ENCODE results near the gene INSC.
A peak's percentile ranks its signal among the peaks of the same experiment; 100 is the strongest.

INSC gene

DNA sequence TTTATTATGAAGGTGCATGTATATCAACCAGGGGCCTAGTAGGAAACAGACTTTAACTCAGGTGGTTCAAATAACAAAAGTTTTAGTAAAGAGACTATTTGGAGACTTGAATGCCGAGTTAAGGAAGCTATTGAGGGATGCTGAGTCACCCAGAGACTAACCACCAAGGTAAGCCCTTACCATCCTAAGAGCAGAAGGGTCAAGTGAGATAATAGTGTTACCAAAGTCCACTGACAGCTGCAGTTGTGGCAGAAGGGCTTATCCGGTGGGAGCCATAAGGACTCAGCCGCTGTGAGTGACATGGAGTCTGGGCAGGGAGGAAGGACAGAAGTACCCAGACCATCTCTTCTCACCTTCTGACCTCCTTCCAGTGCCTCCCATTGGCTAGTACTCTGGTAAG lies 134.0 kb downstream of the INSC start:
- Histone ChIP-seq H4K12ac (ENCODE audit: low read depth, low read length) (no peak overlapping the region), H4K8ac (ENCODE audit: low read depth, low read length) (no peak overlapping the region), H3K9me3 (ENCODE audit: insufficient read depth, low read depth, low read length) (no peaks in the 10 kb centered on the region), H3K18ac (ENCODE audit: low read length) (no peak overlapping the region), H3K27me3 (ENCODE audit: insufficient read depth, low read length) (no peaks in the 10 kb centered on the region), H3K4ac (ENCODE audit: low read depth, low read length) (no peak overlapping the region), H2BK12ac (ENCODE audit: low read length) (no peak overlapping the region), H3K4me2 (ENCODE audit: low read length) (no peak overlapping the region), H3K9ac (ENCODE audit: low read length) (no peak overlapping the region), H3K4me1 (ENCODE audit: control insufficient read depth in 1 of 2, insufficient read depth in 2 of 2, low read length in 2 of 2) (no peaks in the 10 kb centered on the region), H3K27ac (ENCODE audit: low read depth, low read length) (no peak overlapping the region), H3K36me3 (ENCODE audit: control insufficient read depth in 1 of 2, insufficient read depth in 2 of 2, low read length in 2 of 2) (no peaks in the 10 kb centered on the region), H3K79me1 (ENCODE audit: low read length) (no peaks in the 10 kb centered on the region), H2BK5ac (ENCODE audit: low read depth, low read length, poor library complexity) (no peak overlapping the region), H3K23ac (ENCODE audit: low read length) (no peak overlapping the region), H2AK5ac (ENCODE audit: low read length) (no peak overlapping the region), H4K91ac (ENCODE audit: low read depth, low read length) (no peak overlapping the region), H3K14ac (ENCODE audit: low read length) (no peak overlapping the region), H3K79me2 (ENCODE audit: control insufficient read depth, insufficient read depth, low read length, poor library complexity) (no peaks in the 10 kb centered on the region), H2BK120ac (ENCODE audit: insufficient read depth, low read length, poor library complexity) (no peak overlapping the region), H2AFZ (ENCODE audit: insufficient read depth, low read length, poor library complexity) (no peak overlapping the region), H3K4me3 (ENCODE audit: low read depth, low read length) (no peak overlapping the region)
- no CpG with 5 or more reads among the region's 3 CpGs for whole genome bisulfite sequencing (ENCODE audit: extremely low coverage, insufficient coverage, insufficient read length)
- no peak for DNase-seq

DNA sequence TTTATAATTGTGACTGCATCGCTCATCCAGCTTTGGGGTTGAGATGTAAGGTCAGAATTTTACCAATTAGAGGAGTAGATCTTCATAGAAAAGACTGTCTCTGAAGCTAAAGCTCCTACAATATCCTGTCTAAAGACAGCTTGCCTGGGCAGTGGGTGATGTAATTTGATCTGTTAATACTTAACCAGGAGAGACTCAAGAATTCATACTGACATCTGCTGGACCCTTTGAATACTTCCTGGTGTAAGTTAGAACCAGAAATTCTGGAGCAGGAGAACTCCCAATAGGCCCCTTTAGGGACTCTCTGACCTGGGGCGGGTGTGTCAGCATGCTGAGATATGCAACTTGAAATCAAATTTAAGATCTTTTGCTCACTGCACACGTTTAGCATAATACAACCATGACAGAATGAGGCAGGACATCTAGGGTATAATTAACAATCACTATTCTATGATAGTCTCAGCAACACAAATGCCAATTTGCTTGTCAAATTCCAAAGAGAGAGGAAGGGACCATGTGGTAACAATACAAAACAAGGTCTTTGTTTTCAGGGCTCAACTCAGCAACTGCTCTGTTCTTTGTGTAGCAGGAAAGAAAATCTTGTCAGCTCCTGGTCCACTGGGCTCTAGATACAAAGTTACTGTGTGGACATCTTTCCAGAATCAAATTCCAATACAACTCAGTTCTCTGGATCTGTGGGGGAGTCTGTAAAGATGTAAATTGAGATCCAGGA lies 143.9 kb downstream of the INSC start:
- no peak overlapping the region for H2BK5ac ChIP-seq (ENCODE audit: low read depth, low read length, poor library complexity)
- no peak overlapping the region for H3K27ac ChIP-seq (ENCODE audit: low read depth, low read length)
- H3K27me3 ChIP-seq (ENCODE audit: insufficient read depth, low read length) = no peaks in the 10 kb centered on the region
- H4K91ac ChIP-seq (ENCODE audit: low read depth, low read length) = no peak overlapping the region
- H3K4me3 ChIP-seq (ENCODE audit: low read depth, low read length) = no peak overlapping the region
- no peak overlapping the region for H3K4ac ChIP-seq (ENCODE audit: low read depth, low read length)
- no peak overlapping the region for H4K12ac ChIP-seq (ENCODE audit: low read depth, low read length)
- no peak overlapping the region for H3K14ac ChIP-seq (ENCODE audit: low read length)
- H3K79me1 ChIP-seq (ENCODE audit: low read length) = no peaks in the 10 kb centered on the region
- no peak overlapping the region for H3K4me2 ChIP-seq (ENCODE audit: low read length)
- DNase-seq = peak in 1 of 2 donors; percentile 26
- no CpG with 5 or more reads among the region's 3 CpGs for WGBS (ENCODE audit: extremely low coverage, insufficient coverage, insufficient read length)
- H3K36me3 ChIP-seq (ENCODE audit: control insufficient read depth in 1 of 2, insufficient read depth in 2 of 2, low read length in 2 of 2) = no peaks in the 10 kb centered on the region
- no peak overlapping the region for H4K8ac ChIP-seq (ENCODE audit: low read depth, low read length)
- no peak overlapping the region for H2BK12ac ChIP-seq (ENCODE audit: low read length)
- H2AFZ ChIP-seq (ENCODE audit: insufficient read depth, low read length, poor library complexity) = no peak overlapping the region
- H3K79me2 ChIP-seq (ENCODE audit: control insufficient read depth, insufficient read depth, low read length, poor library complexity) = no peaks in the 10 kb centered on the region
- no peak overlapping the region for H2BK120ac ChIP-seq (ENCODE audit: insufficient read depth, low read length, poor library complexity)
- H3K4me1 ChIP-seq (ENCODE audit: control insufficient read depth in 1 of 2, insufficient read depth in 2 of 2, low read length in 2 of 2) = no peaks in the 10 kb centered on the region
- H2AK5ac ChIP-seq (ENCODE audit: low read length) = no peak overlapping the region
- no peak overlapping the region for H3K23ac ChIP-seq (ENCODE audit: low read length)
- no peak overlapping the region for H3K9ac ChIP-seq (ENCODE audit: low read length)
- no peaks in the 10 kb centered on the region for H3K9me3 ChIP-seq (ENCODE audit: insufficient read depth, low read depth, low read length)
- H3K18ac ChIP-seq (ENCODE audit: low read length) = no peak overlapping the region

GRCh38 chr11:15266999-15267398 lies 152.3 kb downstream of the INSC start:
- H3K79me2 ChIP-seq (ENCODE audit: control insufficient read depth, insufficient read depth, low read length, poor library complexity) = no peaks in the 10 kb centered on the region
- H3K23ac ChIP-seq (ENCODE audit: low read length) = no peak overlapping the region
- no peaks in the 10 kb centered on the region for H3K27me3 ChIP-seq (ENCODE audit: insufficient read depth, low read length)
- no peak overlapping the region for H2AFZ ChIP-seq (ENCODE audit: insufficient read depth, low read length, poor library complexity)
- H3K9me3 ChIP-seq (ENCODE audit: insufficient read depth, low read depth, low read length) = no peaks in the 10 kb centered on the region
- H3K14ac ChIP-seq (ENCODE audit: low read length) = no peak overlapping the region
- H3K4ac ChIP-seq (ENCODE audit: low read depth, low read length) = no peak overlapping the region
- H2BK5ac ChIP-seq (ENCODE audit: low read depth, low read length, poor library complexity) = no peak overlapping the region
- WGBS (ENCODE audit: extremely low coverage, insufficient coverage, insufficient read length) = no CpG with 5 or more reads among the region's 1 CpG
- H3K79me1 ChIP-seq (ENCODE audit: low read length) = no peaks in the 10 kb centered on the region
- H2BK12ac ChIP-seq (ENCODE audit: low read length) = no peak overlapping the region
- H2BK120ac ChIP-seq (ENCODE audit: insufficient read depth, low read length, poor library complexity) = no peak overlapping the region
- H4K91ac ChIP-seq (ENCODE audit: low read depth, low read length) = no peak overlapping the region
- no peak overlapping the region for H3K27ac ChIP-seq (ENCODE audit: low read depth, low read length)
- no peak overlapping the region for H3K9ac ChIP-seq (ENCODE audit: low read length)
- H3K18ac ChIP-seq (ENCODE audit: low read length) = no peak overlapping the region
- H2AK5ac ChIP-seq (ENCODE audit: low read length) = no peak overlapping the region
- H3K4me3 ChIP-seq (ENCODE audit: low read depth, low read length) = no peak overlapping the region
- no peak overlapping the region for H3K4me2 ChIP-seq (ENCODE audit: low read length)
- no peak overlapping the region for H4K12ac ChIP-seq (ENCODE audit: low read depth, low read length)
- no peaks in the 10 kb centered on the region for H3K4me1 ChIP-seq (ENCODE audit: control insufficient read depth in 1 of 2, insufficient read depth in 2 of 2, low read length in 2 of 2)
- no peak overlapping the region for H4K8ac ChIP-seq (ENCODE audit: low read depth, low read length)
- no peak for DNase-seq
- no peaks in the 10 kb centered on the region for H3K36me3 ChIP-seq (ENCODE audit: control insufficient read depth in 1 of 2, insufficient read depth in 2 of 2, low read length in 2 of 2)

- no peak overlapping the region for H4K91ac ChIP-seq (ENCODE audit: low read depth, low read length)
- H3K18ac ChIP-seq (ENCODE audit: low read length) = no peak overlapping the region
- H3K9me3 ChIP-seq (ENCODE audit: insufficient read depth, low read depth, low read length) = no peaks in the 10 kb centered on the region
- H2AK5ac ChIP-seq (ENCODE audit: low read length) = no peak overlapping the region
- H4K8ac ChIP-seq (ENCODE audit: low read depth, low read length) = no peak overlapping the region
- no peak overlapping the region for H3K14ac ChIP-seq (ENCODE audit: low read length)
- no peak overlapping the region for H2BK12ac ChIP-seq (ENCODE audit: low read length)
- no peak overlapping the region for H3K9ac ChIP-seq (ENCODE audit: low read length)
- H2BK5ac ChIP-seq (ENCODE audit: low read depth, low read length, poor library complexity) = no peak overlapping the region
- no peaks in the 10 kb centered on the region for H3K27me3 ChIP-seq (ENCODE audit: insufficient read depth, low read length)
- no peak overlapping the region for H3K23ac ChIP-seq (ENCODE audit: low read length)
- no peaks in the 10 kb centered on the region for H3K4me1 ChIP-seq (ENCODE audit: control insufficient read depth in 1 of 2, insufficient read depth in 2 of 2, low read length in 2 of 2)
- H3K79me1 ChIP-seq (ENCODE audit: low read length) = no peaks in the 10 kb centered on the region
- no peak overlapping the region for H4K12ac ChIP-seq (ENCODE audit: low read depth, low read length)
- no peak overlapping the region for H3K4me2 ChIP-seq (ENCODE audit: low read length)
- H2BK120ac ChIP-seq (ENCODE audit: insufficient read depth, low read length, poor library complexity) = no peak overlapping the region
- H3K4me3 ChIP-seq (ENCODE audit: low read depth, low read length) = no peak overlapping the region
- no peaks in the 10 kb centered on the region for H3K79me2 ChIP-seq (ENCODE audit: control insufficient read depth, insufficient read depth, low read length, poor library complexity)
- H3K4ac ChIP-seq (ENCODE audit: low read depth, low read length) = no peak overlapping the region
- DNase-seq = no peak
- no peak overlapping the region for H2AFZ ChIP-seq (ENCODE audit: insufficient read depth, low read length, poor library complexity)
- H3K36me3 ChIP-seq (ENCODE audit: control insufficient read depth in 1 of 2, insufficient read depth in 2 of 2, low read length in 2 of 2) = no peaks in the 10 kb centered on the region
- no peak overlapping the region for H3K27ac ChIP-seq (ENCODE audit: low read depth, low read length)
Measured at GRCh38 chr11:15268598-15268997, 153.9 kb downstream of the INSC start.

All from trophoblast cell (in vitro differentiated cells and primary cell).